Naive thymus-derived CD8-positive, alpha-beta T cell (primary cell): Measurements from ENCODE around the gene NISCH. TPM values are rescaled to one million over a fixed set of nuclear protein-coding genes. Genes with fewer than 3 reads are reported as not detected.

ENCODE experiments used
- ATAC-seq, 2 donors: fragments of 150-1000 bp; cut with Tn5 transposase in 1 of 2; sonication (Bioruptor Pico), chemical (Tn5 transposase) in 1 of 2; 1 replicate in 1 of 2; 2 replicates in 1 of 2; pipeline ENCODE4 v1.10.0; 2021; ENCODE audit warnings: mild to moderate bottlenecking in 2 of 2, moderate library complexity in 2 of 2
- POLR2A ChIA-PET: fragments of 350-600 bp; sonication (Branson Sonifier 250); formaldehyde crosslinking; loops from one replicate; lab custom pipeline; 2021; ENCODE audit warnings: antibody characterized with exemption; lab: Charles Lee
- DNase-seq, 10 donors: peaks; one replicate each; pipeline versions ENCODE4 v3.0.0 to v3.0.0-alpha.2; 2020 to 2022
- H3K27ac Mint-ChIP-seq, 10 donors: one replicate each; pipeline ENCODE4 v1.8.0; 2020 to 2022; ENCODE audit warnings: mild to moderate bottlenecking in 10 of 10, mixed read lengths in 10 of 10, moderate library complexity in 4 of 10, inconsistent platforms in 1 of 10
- H3K27me3 Mint-ChIP-seq, 5 donors: one replicate each; pipeline ENCODE4 v1.8.0; 2021 to 2022; ENCODE audit warnings: mixed read lengths in 5 of 5
- H3K36me3 Mint-ChIP-seq, 3 donors: one replicate each; pipeline ENCODE4 v1.8.0; 2020 to 2022; ENCODE audit warnings: mixed read lengths in 3 of 3, mild to moderate bottlenecking in 2 of 3, inconsistent platforms in 1 of 3
- H3K4me1 Mint-ChIP-seq, 4 donors: one replicate each; pipeline ENCODE4 v1.8.0; 2021 to 2022; ENCODE audit warnings: mixed read lengths in 4 of 4
- H3K4me3 Mint-ChIP-seq, 10 donors: one replicate each; pipeline ENCODE4 v1.8.0; 2020 to 2022; ENCODE audit warnings: mild to moderate bottlenecking in 10 of 10, mixed read lengths in 10 of 10, moderate library complexity in 6 of 10, inconsistent platforms in 1 of 10
- H3K9me3 Mint-ChIP-seq, 9 donors: one replicate each; pipeline ENCODE4 v1.8.0; 2020 to 2022; ENCODE audit warnings: mixed read lengths in 9 of 9, mild to moderate bottlenecking in 3 of 9, inconsistent platforms in 1 of 9, moderate library complexity in 1 of 9
- polyA plus RNA-seq, 3 donors: library from polyadenylated mRNA; unstranded; fragments of 300-500 nt; fragmentation: Illumina TruSeq; gene quantifications; one replicate each; pipeline ENCODE4 v1.2.3, GENCODE V29; 2021
- total RNA-seq, 8 experiments: library from RNA in 2 of 8; stranded (reverse) in 2 of 8; gene quantifications; one replicate each; pipeline ENCODE4 v1.2.3 and lab custom pipeline; 2021 to 2026

NISCH gene
- total and polyA plus RNA-seq, 5 experiments from 2014 or later, result 17.8 to 191 (median 30.1) TPM

- no peaks in the 10 kb centered on the region for H3K27me3 Mint-ChIP-seq
- no peaks in the 10 kb centered on the region for H3K36me3 Mint-ChIP-seq
- no peak for DNase-seq
- POLR2A ChIA-PET, result no interaction called here
- no peak overlapping the region for H3K4me3 Mint-ChIP-seq
- no peaks in the 10 kb centered on the region for H3K9me3 Mint-ChIP-seq
- H3K4me1 Mint-ChIP-seq, result no peaks in the 10 kb centered on the region
- ATAC-seq, result no peak
- H3K27ac Mint-ChIP-seq, result no peak overlapping the region
Measured at GRCh38 chr3:52509753-52510328, 54.4 kb downstream of the NISCH start.

GRCh38 chr3:52511509-52511908 lies 56.1 kb downstream of the NISCH start:
- ATAC-seq (no peak), DNase-seq (no peak)
- no peaks in the 10 kb centered on the region for H3K9me3 Mint-ChIP-seq
- POLR2A ChIA-PET, result no interaction called here
- H3K4me1 Mint-ChIP-seq, result no peaks in the 10 kb centered on the region
- no peaks in the 10 kb centered on the region for H3K27me3 Mint-ChIP-seq
- no peaks in the 10 kb centered on the region for H3K36me3 Mint-ChIP-seq
- no peak overlapping the region for H3K27ac Mint-ChIP-seq
- no peak overlapping the region for H3K4me3 Mint-ChIP-seq

GRCh38 chr3:52512105-52512504 lies 56.7 kb downstream of the NISCH start:
- DNase-seq (no peak), ATAC-seq (no peak)
- H3K4me1 Mint-ChIP-seq, result no peaks in the 10 kb centered on the region
- H3K27me3 Mint-ChIP-seq, result no peaks in the 10 kb centered on the region
- POLR2A ChIA-PET, result no interaction called here
- H3K4me3 Mint-ChIP-seq, result no peak overlapping the region
- no peak overlapping the region for H3K27ac Mint-ChIP-seq
- no peaks in the 10 kb centered on the region for H3K9me3 Mint-ChIP-seq
- no peaks in the 10 kb centered on the region for H3K36me3 Mint-ChIP-seq

GRCh38 chr3:52512727-52513126 lies 57.3 kb downstream of the NISCH start:
- H3K27ac Mint-ChIP-seq, result no peak overlapping the region
- no peak overlapping the region for H3K4me3 Mint-ChIP-seq
- POLR2A ChIA-PET, result no interaction called here
- no peaks in the 10 kb centered on the region for H3K36me3 Mint-ChIP-seq
- H3K27me3 Mint-ChIP-seq, result no peaks in the 10 kb centered on the region
- no peaks in the 10 kb centered on the region for H3K9me3 Mint-ChIP-seq
- ATAC-seq, result no peak
- DNase-seq, result no peak
- no peaks in the 10 kb centered on the region for H3K4me1 Mint-ChIP-seq

DNA sequence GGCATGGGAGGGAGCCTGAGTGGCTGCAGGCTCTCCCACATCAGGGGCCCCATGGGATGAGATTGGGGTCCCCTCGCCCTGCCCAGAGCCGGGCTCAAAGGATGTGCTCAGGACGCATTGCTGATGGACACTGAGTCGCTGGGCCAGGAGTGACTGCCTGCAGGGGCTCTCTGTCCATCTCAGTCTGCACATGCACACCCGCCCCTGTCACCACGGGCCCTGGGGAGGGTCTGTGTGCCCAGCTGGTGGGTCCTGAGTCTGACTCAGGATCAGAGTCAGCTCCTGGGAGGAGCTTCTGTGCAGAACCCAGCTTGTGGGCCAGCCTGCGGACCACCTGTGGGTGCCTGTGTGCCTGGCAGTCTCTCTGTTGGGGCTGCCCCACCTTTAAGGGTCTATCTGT lies 57.9 kb downstream of the NISCH start:
- no peaks in the 10 kb centered on the region for H3K4me1 Mint-ChIP-seq
- DNase-seq (no peak), ATAC-seq (no peak)
- POLR2A ChIA-PET, result no interaction called here
- no peaks in the 10 kb centered on the region for H3K9me3 Mint-ChIP-seq
- H3K27me3 Mint-ChIP-seq, result no peaks in the 10 kb centered on the region
- no peaks in the 10 kb centered on the region for H3K36me3 Mint-ChIP-seq
- no peak overlapping the region for H3K4me3 Mint-ChIP-seq
- no peak overlapping the region for H3K27ac Mint-ChIP-seq

DNA sequence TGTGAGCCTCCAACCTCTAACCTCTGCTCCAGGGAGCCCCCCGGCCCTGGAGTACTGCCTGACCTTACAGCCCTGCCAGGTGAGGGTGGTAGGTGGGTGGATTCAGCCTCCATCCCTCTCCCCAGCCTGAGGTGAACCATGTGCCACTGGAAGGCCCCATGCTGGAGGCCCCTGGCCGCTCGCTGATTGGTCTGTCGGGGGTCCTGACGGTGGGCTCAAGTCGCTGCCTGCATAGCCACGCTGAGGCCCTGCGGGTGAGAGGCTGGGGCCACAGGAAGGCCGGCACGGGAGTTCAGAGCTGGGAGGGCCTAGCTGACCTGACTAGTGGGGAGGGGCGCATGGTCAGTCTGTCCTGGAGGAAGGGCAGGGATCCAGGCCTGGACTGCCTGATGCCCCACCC lies 59.2 kb downstream of the NISCH start:
- H3K27ac Mint-ChIP-seq, result no peak overlapping the region
- POLR2A ChIA-PET, result no interaction called here
- ATAC-seq (no peak), DNase-seq (no peak)
- no peak overlapping the region for H3K4me3 Mint-ChIP-seq
- H3K36me3 Mint-ChIP-seq, result no peaks in the 10 kb centered on the region
- no peaks in the 10 kb centered on the region for H3K4me1 Mint-ChIP-seq
- H3K9me3 Mint-ChIP-seq, result no peaks in the 10 kb centered on the region
- H3K27me3 Mint-ChIP-seq, result no peaks in the 10 kb centered on the region

DNA sequence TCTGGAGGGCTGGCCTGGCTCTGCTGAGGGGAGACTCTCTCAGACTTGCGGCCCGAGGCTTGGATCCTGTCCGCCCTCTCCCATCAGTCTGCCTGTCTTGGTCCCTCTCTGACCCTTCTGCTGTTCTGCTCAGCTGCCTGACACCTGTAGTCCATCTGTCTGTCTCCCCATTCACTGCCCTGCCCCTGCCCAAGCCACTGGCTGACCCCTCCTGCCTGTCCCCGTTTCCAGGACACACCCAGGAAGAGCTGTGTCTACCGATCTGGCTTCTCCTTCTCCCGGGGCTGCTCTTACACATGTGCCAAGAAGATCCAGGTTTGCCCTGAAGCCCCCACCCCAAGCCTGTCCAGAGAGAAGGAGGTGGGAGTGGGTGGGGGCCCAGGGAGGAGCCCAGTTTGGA lies 59.8 kb downstream of the NISCH start:
- Mint-ChIP-seq H3K36me3 (no peaks in the 10 kb centered on the region), H3K27me3 (no peaks in the 10 kb centered on the region), H3K4me1 (no peaks in the 10 kb centered on the region), H3K27ac (no peak overlapping the region), H3K4me3 (no peak overlapping the region), H3K9me3 (no peaks in the 10 kb centered on the region)
- DNase-seq, result no peak
- POLR2A ChIA-PET, result no interaction called here
- no peak for ATAC-seq

GRCh38 chr3:52516509-52517195 lies 61.2 kb downstream of the NISCH start:
- no peak for ATAC-seq
- DNase-seq, result no peak
- Mint-ChIP-seq H3K27ac (no peak overlapping the region), H3K27me3 (no peaks in the 10 kb centered on the region), H3K36me3 (no peaks in the 10 kb centered on the region), H3K4me3 (no peak overlapping the region), H3K9me3 (no peaks in the 10 kb centered on the region), H3K4me1 (no peaks in the 10 kb centered on the region)
- POLR2A ChIA-PET, result no interaction called here

- Mint-ChIP-seq H3K4me3 (no peak overlapping the region), H3K4me1 (no peaks in the 10 kb centered on the region), H3K9me3 (no peaks in the 10 kb centered on the region), H3K27me3 (no peaks in the 10 kb centered on the region), H3K27ac (no peak overlapping the region), H3K36me3 (no peaks in the 10 kb centered on the region)
- ATAC-seq, result no peak
- POLR2A ChIA-PET, result interaction anchor here (1.4 kb wide), 1 partner anchor 11 kb away, joined by 3 read pairs; no protein-coding TSS in a partner anchor
- DNase-seq, result no peak
Measured at GRCh38 chr3:52517796-52518722, 62.7 kb downstream of the NISCH start.

DNA sequence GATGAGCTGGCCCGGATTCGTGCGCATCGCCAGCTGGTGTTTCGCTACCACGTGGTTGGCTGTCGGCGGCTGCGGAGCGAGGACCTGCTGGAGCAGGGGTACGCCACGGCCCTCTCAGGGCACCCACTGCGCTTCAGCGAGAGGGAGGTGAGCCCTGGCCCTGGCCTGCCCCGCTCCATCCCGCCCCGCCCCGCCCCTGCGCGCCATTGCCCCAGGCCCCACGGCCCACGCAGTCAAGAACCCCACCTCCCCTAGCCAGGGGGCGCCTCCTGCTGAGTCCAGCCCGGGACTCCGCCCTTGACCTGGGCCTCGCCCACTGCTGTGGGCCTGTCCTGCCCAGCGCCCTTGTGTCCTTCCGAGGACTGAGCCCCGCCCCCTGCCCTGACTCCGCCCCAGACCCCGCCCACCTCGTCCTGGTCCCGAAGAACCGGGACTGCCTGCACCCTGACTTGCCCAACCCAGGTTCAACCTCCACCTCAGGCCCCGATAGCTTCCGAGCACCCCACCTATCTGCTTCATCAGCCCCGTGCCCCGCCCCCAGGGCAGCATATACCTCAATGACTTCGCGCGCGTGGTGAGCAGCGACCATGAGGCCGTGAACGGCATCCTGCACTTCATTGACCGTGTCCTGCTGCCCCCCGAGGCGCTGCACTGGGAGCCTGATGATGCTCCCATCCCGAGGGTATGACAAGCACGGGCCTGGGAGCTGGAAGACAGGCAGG lies 63.5 kb downstream of the NISCH start:
- POLR2A ChIA-PET, result interaction anchor here (1.4 kb wide), 1 partner anchor 11 kb away, joined by 3 read pairs; no protein-coding TSS in a partner anchor
- ATAC-seq (no peak), DNase-seq (no peak)
- H3K27me3 Mint-ChIP-seq, result no peaks in the 10 kb centered on the region
- H3K4me3 Mint-ChIP-seq, result peak overlapping the region in 1 of 10 donors; percentile 41
- no peaks in the 10 kb centered on the region for H3K36me3 Mint-ChIP-seq
- no peaks in the 10 kb centered on the region for H3K9me3 Mint-ChIP-seq
- H3K4me1 Mint-ChIP-seq, result no peaks in the 10 kb centered on the region
- no peak overlapping the region for H3K27ac Mint-ChIP-seq

GRCh38 chr3:52519445-52520140 lies 64.2 kb downstream of the NISCH start:
- peaks cover 0 to 3% (median 0%) of the 10 kb centered on the region in 4 donors for H3K4me1 Mint-ChIP-seq
- no peaks in the 10 kb centered on the region for H3K9me3 Mint-ChIP-seq
- DNase-seq, result no peak
- no peaks in the 10 kb centered on the region for H3K27me3 Mint-ChIP-seq
- POLR2A ChIA-PET, result no interaction called here
- H3K27ac Mint-ChIP-seq, result no peak overlapping the region
- H3K4me3 Mint-ChIP-seq, result no peak overlapping the region
- no peak for ATAC-seq
- H3K36me3 Mint-ChIP-seq, result no peaks in the 10 kb centered on the region

- Mint-ChIP-seq H3K36me3 (no peaks in the 10 kb centered on the region), H3K27me3 (no peaks in the 10 kb centered on the region), H3K9me3 (no peaks in the 10 kb centered on the region), H3K4me1 (peaks cover 0 to 3% (median 0%) of the 10 kb centered on the region in 4 donors), H3K4me3 (no peak overlapping the region), H3K27ac (no peak overlapping the region)
- ATAC-seq, result no peak
- POLR2A ChIA-PET, result no interaction called here
- no peak for DNase-seq
Measured at GRCh38 chr3:52520141-52520667, 64.8 kb downstream of the NISCH start.
